HG03095 (cell line): ENCODE data around the gene PEDS1.
"Not testable (repeated sequence)": the region's sequence is repeated elsewhere in the genome, so short reads cannot be mapped to it uniquely, and the experiment has no call there.

ENCODE experiments used
- ATAC-seq: cut with Tn5 transposase; IDR thresholded peaks from one replicate; pipeline ENCODE4 v1.9.1; 2021; ENCODE audit warnings: moderate library complexity; ENCODE audit not compliant: unreplicated experiment

The PEDS1 gene

DNA sequence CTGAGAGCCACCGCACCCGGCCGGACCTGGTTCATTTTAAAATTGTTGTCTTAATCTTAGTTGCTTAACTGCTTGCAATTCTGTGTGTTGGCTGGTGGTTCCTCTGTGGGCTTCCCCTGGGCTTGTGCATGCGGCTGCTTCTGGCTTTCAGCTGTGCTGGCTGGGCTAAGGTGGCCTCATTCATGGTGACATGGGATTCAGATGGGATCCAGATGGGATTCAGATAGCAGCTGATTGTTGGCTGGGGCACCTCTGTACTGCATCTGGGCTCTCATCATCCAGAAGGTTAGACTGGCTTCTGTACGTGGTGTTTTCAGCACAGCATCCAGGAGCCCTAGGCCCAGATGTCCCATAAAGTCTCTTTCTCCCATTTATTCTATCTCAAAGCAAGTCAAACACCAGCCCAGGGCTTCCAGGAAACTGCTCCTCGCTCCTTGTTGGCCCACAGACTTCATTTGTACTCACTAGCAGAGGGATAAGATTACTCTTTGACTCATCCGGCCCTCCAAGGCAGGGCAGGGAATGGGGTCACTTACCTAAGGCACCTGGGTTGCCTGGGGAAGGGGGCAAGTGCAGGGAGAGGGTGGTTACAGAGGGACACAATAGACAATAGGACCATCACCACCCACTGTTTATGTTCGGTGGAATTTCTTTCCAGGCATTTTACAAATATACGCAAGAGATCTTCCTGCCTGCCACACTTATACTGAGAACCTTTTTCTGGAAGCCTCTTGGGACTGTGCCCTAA is 10.2 kb upstream of the PEDS1 start:
- no peak for ATAC-seq

DNA sequence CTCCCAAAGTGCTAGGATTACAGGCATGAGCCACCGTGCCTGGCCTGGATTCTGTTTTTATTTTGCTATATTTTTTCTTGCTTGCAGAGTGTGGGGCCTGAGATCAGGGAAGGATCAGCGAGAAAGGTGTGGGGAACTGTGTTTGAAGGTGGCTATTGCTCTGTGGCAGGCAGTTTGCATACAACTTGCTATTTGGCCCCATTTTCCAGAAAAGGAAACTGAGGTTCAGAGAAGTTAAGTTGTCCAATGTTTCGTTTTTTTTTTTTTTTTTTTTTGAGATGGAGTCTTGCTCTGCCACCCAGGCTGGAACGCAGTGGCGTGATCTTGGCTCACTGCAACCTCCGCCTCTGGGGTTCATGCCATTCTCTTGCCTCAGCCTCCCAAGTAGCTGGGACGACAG is 8.0 kb upstream of the PEDS1 start:
- ATAC-seq: not testable (repeated sequence)

DNA sequence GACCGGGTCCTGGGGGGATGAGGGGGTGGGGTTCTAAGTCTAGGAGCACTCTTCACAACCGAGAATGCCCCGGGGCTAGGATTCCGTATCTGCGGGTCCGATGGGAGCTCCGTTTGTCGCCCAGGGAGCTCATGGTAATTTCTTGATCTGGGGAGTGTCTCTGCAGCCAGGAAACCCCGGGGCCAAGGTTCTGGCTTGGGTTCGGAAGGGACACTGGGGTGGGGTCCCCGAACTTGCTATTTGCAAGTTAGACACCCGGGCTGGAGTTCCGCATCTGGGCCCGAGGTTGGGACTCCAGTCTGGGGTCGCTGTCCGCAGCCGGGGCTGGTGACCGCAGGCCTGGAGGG is 397 bp downstream of the PEDS1 start:
- ATAC-seq: no peak

DNA sequence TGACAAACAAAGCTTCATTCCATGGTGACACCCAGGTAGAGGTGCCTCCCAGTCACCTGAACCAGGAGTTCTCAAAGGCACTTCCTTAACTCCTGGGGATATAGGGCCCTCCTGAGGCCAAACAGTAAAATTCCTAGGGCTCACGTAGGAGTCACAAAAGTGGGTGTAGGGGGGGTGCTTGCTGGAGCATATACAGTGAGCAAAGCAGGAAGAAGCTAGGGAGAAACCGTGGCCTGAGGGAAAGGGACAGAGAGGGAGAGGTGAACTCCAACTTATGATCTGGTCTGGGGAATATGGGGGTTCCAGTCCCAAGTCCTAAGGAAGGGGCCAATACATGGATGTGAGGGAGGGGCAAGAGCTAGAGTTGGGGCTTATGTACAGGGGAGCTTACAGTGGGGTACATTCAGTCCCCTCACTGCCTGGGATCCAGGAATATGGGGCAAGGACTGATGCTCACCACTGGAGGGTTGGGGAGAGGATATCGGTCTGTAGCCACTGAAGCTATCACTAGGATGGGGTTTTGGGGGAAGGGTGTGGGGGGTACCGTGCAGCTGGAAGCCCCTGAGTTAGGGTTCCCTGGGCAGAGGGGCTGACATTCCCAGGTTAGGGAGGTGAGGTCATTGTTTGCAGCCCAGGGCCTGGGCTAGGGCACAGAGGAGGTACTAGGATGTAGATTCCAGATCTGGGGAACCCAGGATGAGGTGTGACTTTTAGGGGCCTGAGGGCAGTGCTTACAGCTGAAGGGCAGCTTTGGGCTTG is 950 bp downstream of the PEDS1 start:
- ATAC-seq: no peak

DNA sequence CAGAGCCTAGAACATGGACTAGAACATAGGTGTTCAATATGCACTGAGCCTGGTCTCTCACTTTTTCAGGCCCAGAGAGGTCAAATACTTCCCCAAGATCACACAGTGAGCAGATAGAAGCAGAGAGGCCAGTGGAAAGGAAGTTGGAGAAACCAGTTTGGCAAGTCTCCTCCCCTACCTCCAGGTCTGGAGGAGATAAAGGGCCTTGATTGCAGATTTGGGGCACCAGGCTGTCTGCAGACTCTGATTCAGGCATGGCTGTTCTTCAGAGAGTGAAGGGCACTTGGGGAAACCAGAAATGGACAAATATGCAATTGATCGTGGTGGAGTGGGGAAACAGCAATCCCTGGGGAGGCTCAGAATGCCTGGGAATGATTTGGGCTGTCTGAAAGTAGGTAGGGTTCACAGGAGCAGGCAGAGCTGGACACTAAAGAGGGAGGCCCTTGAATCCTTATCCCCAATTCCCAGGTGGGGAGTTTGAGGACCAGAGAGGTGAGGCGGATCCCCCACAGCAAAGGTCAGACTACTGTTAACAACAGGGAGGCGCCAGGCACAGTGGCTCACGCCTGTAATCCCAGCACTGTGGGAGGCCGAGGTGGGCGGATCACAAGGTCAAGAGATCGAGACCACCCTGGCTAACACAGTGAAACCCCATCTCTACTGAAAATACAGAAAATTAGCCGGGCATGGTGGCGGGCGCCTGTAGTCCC is 2.3 kb downstream of the PEDS1 start:
- no peak for ATAC-seq

DNA sequence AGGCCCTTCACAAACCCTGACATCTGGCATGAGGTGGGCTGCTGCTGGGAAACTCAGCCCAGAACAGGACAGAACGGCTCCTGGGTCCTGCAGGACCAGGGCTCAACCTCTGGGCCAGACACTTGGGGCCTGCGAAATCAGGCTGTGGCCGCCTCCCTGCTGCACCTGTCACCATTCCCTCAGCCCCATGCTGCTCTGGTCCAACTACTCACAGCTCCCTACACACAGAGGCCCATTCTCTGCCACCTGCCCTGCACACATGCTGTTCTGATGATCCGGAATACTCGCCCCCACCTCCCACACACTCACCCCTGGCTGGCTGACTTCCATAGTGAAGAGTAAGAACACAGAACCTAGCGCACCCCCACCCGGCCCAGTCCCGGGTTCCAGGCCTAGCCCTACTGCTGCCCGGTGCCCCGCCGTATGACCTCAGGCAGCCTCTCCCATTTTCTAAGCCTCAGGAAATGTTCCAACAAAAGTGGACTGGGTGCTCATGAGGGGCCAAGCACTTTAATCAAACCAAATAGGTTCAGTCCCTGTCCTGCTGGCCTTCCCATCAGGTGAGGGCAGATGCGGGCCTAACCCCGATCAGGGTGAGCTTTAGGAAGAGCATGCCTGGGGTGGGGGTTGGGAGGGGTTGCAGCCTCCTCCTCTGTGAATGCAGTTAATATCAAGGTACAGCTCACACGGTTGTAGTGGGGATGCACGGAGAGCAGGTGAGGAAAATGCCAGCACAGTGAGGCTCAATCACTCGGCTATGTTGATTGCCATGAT is 3.9 kb downstream of the PEDS1 start:
- no peak for ATAC-seq

DNA sequence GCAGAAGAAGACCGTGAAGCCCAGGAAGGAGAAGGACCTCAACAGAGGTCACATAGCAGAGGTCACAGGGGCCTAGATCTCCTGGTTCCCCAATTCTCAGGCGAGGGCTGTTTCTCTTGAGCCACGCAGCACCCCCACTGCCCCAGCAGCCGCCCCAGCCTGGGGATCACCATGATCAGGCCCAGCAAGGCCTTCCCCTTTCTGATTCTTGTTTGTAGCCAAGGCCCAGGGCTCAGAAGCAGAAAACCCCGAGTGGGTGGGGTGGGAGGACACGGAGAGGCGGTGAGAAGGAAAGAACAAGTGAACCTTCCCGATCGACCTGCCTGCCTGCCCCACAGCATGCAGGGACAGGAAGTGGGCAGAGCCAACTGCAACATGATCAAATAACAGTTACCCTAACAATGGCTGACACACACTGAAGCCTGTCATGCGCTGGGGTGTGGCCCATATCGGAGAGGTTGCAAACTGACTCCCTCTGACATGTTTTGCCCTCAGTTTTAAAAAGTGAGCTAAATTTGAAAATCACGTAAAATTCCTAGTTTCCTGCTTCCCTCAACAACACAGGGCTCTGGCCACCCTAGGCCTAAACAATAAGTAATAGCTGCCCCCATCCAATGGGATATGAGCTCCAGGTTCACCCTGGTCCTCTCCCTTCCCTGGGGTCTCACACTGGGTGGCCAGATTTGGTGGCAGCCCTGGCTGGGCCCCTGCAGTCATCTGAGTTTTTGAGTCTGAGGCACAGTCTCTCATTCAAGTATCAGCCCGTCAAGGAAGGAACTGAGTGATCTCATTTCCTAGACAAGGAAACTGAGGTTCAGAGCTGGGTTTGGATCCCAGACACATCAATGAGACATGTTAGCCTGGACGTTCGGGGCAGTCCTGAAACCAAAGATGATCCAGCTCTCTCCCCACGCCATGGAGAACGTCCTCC is 6.5 kb downstream of the PEDS1 start:
- ATAC-seq: peak; percentile 45

DNA sequence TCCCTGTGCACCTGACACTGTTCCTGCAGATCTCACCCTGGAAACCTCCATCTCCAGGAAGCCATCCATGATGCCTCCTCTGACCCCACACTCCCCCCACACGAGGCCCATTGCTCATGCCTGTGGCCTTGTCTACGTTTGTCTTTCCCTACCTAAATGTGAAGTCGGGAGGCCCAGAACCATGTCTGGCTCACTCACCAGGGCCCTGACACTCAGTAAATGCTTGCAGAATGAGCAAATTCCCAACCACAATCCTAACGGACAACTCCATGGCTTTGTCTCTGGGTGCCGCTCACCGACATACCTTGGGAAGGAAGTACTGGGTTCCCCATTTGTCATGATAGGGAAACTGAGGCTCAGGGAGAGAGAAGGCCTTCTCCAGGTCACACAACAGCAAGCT is 7.3 kb downstream of the PEDS1 start:
- no peak for ATAC-seq

DNA sequence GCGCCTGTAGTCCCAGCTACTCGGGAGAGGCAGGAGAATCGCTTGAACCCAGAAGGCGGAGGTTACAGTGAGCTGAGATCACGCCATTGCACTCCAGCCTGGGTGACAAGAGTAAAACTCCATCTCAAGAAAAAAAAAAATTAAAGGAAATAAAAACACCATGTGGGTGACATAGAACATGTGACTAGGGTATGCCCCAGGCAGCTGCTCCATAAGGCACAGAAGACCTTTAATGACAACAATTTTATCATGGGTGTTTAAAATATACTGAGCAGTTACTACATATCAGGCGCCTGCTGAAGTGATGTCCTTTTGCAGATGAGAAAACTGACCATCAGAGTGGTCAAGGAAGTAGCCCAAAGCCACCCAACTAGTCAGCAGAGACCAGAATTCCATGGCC is 8.0 kb downstream of the PEDS1 start:
- no peak for ATAC-seq

DNA sequence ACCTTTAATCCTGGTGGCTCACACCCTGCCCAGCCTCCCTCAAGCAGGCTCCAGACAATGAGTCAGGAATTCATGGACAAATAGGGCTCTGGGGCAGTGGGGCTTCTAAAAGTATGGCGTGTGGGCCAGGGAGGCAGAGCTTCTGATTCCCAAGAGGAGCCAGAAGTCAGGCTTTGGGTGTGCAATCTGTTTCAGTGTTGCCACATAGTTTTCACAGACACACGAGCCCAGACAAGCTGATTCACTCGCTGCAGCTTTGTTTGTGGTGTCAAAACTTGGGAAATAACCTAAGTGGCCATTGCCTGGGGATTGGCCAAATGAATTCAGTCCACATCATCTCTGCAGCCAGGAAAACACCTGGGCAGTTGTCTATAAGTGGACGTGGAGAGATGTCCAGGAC is 9.2 kb downstream of the PEDS1 start:
- no peak for ATAC-seq

DNA sequence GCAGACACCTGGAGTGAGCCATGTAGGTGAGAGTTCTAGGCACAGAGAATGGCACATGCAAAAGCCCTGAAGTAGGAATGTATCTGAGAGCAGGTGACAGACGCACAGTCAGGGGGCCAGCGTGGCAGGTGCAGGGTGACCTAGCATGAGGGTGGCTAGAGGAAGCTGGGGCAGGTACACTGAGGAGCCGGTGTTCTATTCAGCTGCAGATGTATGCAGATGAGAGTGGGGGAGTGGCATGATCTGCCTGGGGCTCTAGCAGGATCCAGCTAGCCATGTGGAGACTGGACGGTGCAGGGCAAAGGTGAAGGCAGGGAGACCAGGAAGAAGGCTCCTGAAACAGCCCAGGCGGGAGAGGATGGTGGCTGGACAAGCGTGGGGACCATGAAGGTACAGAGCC is 10.7 kb downstream of the PEDS1 start:
- no peak for ATAC-seq

DNA sequence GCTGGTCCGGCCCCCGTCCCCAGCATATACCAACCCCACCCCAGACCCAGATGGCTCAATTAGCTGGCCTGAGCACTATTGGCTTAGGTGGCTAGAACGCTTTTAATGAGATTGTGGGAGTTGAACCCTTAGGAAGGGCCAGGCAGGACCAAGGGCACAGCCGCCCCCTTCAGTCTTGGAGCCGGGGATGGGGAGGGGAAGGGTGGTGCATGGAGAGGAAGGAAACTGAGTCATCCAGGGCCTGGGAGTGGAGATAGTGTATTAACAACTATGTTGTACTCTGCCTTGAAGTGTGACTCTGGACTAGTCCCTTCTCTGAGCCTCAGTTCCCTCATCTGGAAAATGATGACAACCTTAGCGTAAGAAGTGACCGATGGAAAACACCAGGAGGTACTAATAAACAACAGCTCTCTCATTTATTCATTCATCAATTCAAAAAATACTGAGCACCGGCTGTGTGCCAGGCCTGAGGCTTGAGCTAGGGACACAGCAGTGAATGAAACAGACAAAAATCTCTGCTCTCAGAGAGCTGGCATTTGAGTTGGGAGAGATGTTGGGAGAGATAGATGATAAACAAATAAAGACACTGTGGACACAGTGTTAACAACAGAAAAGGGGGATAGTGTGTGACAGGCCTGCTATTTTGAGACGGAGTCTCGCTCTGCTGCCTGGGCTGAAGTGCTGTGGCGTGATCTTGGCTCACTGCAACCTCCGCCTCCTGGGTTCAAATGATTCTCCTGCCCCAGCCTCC is 11.5 kb downstream of the PEDS1 start:
- ATAC-seq: no peak

DNA sequence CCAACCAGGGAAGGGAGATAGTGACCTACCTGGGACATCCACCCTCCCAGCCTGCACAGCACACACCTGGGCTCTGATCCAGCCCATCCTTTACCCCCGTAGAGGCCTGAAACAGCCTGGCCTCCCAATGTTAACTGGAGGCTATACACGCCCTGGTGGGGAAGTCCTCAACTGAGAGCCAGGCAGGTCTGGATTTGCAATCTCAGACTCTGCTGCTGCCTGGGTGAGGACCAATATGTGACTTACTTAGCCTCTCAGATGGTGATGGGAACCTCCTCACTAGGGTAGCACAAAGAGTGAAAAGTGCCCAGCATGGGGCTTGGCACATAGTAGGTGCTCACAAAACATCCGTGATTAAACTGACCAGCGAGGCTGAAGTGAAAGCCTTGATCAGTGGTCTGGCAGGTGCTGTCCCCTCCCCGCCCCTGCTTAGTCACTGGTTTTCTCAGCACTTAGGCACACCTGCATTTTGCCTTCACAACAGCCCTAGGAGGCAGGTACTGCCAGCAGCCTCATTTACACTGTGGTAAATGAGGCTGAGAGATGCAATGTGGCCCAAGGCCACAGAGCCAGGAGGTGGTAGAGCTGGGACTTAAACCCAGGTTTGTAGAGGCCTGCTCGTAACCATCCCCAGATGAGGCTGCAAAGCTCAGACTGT is 12.4 kb downstream of the PEDS1 start:
- no peak for ATAC-seq

DNA sequence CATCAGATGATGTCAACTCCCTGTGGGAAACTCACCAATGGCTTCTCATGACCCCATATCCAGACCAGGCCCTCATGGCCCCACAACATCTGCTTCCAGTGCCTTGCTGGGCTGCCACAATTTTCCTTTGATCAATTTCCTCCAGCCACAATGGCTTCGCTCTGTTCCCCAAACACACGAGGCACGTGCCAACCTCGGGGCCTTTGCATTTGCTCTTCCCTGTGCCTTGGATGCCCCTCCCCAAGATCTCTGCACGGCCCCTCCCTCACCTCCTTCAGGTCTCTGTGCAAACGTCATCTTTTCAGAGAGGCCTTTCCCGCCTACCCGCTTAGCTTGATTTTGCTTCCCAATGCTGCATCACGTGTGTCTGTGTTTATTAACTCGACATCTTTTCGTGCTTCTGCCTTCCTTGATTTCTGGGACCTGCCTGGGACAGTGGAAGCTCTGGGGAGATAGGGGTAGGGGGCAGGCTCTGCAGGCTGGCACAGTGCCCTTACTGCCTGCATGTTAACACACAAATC is 13.1 kb downstream of the PEDS1 start:
- ATAC-seq: no peak

DNA sequence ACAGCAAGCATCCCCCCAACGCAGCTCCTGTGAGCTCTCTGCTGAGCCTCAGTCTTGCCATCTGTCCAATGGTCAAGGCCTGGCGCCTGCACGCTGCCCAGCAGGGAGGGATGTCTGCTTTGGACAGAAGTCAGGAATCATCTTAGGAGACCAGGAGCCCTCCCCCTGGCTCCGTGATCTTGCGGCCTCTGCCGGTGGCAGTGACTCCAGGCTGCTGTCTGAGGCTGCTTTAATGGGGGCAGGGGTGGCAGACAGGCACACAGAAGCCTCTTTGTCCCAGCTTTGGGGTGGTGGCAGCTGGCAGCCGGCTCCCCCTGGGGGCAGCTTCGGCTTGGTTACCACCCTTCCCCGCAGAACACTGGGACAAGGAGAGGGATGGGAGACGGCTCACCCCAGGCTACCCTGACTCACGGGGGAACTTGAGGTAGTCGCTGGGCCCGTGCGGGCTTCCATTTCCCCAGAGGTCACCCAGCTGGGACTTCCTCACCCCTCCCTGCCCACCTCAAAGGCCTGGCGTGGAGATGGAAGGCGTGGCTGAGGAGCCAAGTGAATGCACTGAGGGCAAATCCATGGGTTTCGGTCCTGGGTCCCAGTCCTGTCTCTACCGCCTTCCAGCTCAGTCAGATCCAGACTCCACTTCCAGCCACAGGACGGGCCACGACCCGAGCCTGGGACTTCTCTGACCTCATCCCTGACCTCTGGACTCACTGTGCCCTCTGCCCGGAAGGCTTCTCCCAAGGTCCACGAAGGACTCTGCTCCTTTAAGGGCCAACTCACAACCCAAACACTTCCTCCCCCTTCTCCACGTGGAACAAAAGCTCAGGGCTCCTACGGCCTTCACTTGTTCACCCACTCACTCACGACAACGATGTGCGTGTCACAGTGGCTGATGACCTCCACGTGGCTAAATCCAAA is 14.8 kb downstream of the PEDS1 start:
- ATAC-seq: no peak

DNA sequence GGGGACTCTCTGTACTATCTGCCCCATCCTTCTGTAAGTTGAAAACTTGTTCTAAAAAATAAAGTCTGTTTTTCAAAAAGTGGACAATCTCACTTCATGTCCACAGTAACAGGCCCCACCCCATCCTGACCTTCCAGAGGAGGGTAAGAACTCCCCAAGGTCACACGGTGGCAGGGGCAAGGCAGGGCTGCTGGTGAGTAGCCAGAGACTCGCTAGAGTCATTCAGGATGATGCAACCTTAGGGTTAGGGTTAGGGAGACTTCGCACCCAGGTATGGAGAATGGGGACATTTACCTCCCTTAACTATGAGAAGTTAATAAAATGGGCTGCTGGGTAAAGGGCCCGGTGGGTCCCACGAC is 15.4 kb downstream of the PEDS1 start:
- no peak for ATAC-seq

DNA sequence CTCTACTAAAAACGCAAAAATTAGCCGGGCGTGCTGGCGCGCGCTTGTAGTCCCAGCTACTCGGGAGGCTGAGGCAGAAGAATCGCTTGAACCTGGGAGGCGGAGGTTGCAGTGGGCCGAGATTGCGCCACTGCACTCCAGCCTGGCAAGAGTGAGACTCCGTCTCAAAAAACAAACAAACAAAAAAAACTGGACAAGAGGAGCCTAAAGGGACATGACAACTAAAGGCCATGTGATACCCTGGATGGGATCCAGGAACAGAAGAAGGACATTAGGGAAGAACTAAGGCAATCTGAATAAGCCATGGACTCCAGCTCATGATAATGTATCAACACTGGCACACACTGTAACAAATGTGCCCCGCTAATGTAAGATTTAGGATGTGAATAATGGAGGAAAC is 15.8 kb downstream of the PEDS1 start:
- not testable (repeated sequence) for ATAC-seq
